Measurements from ENCODE around the gene PLXND1. TPM values are rescaled to one million over a fixed set of nuclear protein-coding genes. Genes with fewer than 3 reads are reported as not detected.

PLXND1 gene
- total and polyA plus RNA-seq, 12 donors: 41.2 to 370 (median 138) TPM

DNA sequence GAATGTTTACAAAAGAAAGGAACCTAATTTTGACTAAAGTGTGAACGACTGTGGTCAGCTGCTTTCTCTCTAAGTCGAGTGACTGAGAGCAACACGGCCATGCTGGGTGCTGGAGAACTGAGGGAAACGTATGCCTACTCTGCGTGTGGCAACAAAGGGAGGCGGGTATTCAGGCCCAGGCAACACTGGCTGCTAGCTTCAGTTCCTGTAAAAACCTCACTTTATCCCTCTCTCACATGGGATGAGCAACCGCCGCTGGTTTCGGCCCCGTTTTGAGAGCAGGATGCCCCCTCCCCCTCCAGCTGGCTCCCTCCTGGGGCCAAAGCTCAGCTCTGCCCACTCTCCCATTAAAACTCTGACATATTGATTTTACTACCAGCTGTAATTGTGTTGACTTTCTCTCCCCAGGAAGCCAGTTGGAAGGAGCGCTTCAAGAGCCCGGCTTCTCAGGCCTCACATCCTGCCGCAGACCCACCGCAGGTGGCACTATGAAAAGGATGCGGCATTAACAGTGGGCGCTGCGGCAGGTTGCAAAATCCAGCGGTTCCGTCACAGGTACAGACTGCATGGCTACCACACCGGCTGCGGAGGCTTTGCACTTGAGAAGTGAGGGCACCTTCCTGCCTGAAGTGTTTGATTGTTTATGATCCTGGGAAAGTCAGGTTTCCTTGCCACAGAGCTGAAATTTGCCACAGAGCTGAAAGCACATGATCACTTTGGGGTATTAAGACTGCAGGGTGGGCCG lies 12.7 kb downstream of the PLXND1 start:
- 60 to 80% (median 64%) methylated on average over 22 of the region's 22 CpGs for WGBS, 4 donors
- H3K4me1 ChIP-seq (replicated peaks in 1 of 2): peaks cover 55 to 93% of the 10 kb centered on the region in 2 donors
- no peaks in the 10 kb centered on the region for H3K36me3 ChIP-seq (replicated peaks in 1 of 2)
- TF ChIP-seq, protein P1, sequence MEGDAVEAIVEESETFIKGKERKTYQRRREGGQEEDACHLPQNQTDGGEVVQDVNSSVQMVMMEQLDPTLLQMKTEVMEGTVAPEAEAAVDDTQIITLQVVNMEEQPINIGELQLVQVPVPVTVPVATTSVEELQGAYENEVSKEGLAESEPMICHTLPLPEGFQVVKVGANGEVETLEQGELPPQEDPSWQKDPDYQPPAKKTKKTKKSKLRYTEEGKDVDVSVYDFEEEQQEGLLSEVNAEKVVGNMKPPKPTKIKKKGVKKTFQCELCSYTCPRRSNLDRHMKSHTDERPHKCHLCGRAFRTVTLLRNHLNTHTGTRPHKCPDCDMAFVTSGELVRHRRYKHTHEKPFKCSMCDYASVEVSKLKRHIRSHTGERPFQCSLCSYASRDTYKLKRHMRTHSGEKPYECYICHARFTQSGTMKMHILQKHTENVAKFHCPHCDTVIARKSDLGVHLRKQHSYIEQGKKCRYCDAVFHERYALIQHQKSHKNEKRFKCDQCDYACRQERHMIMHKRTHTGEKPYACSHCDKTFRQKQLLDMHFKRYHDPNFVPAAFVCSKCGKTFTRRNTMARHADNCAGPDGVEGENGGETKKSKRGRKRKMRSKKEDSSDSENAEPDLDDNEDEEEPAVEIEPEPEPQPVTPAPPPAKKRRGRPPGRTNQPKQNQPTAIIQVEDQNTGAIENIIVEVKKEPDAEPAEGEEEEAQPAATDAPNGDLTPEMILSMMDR (IDR thresholded peaks at IDR 0.05): no peak
- TF ChIP-seq POLR2A (IDR thresholded peaks at IDR 0.05): no peak
- H3K27me3 ChIP-seq: no peaks in the 10 kb centered on the region
- intact Hi-C loops (cut with DNase I): no loop called here
- H3K4me3 ChIP-seq: peak overlapping the region in 1 of 4 donors; percentile 30
- peak in 1 of 7 donors; percentile 49 for DNase-seq
- no peaks in the 10 kb centered on the region for H3K9me3 ChIP-seq (replicated peaks in 1 of 3)
- peak overlapping the region in 4 of 5 donors; percentile 75 to 95 (median 86) for H3K27ac ChIP-seq

DNA sequence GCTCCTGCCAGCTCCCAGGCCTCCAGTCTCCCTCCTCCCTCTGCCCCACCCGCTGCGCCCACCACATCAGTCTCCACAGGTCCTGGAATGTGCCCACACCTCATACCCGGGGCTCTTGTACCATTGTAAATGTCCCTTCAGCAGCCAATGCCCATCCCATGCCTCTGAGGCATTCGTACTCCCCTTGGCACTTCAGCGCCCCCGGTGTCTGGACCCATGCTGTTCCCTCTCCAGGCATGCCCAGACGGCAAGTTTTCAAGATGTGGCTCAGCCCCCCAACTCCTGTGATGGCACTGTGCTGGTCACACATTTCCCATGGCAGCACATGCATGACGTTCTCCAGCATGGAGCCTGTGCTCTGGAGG lies 13.3 kb downstream of the PLXND1 start:
- intact Hi-C loops (cut with DNase I): no loop called here

DNA sequence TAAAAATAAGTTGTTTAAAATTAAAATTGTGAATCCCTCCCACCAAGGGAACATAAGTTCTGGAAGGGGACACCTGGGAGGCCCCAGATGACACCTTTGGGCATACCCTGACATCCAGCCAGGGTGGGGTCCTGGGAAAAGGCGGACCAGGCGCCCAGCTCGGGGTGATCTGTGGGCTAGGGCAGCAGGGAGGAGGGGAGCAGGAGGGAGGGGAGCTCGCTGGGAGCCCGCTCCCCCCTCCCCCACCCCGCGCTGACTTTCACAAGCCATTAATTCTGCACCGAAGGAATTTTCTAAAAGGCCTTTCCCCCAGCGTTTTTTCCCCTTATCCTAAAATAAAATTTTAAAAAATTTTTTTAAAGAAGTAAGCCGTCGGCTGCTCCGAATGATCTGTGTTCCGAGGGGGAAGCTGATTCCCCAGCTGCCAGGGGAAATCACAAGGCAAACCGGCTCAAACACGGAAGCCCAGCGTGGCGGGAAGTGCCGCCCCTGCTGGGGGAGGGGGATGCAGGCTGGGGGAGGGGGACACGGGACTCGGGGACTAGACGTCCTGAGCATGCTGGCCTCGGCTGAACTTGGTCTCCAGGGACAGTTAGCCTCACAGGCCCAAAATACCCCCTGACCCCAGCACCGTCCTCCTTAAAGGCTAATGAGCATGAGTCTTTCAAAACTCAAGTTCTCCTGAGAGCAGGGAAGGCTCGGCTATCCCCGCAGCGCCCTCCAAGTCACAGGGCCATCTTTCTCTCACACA lies 13.9 kb downstream of the PLXND1 start:
- intact Hi-C loops (cut with DNase I): no loop called here
- TF ChIP-seq, protein P1 (IDR thresholded peaks at IDR 0.05): no peak
- TF ChIP-seq POLR2A (IDR thresholded peaks at IDR 0.05): no peak
- Histone ChIP-seq H3K27ac (peak overlapping the region; percentile 56 to 95 (median 85)), H3K4me1 (replicated peaks in 1 of 2) (peaks cover 49 to 81% of the 10 kb centered on the region in 2 donors), H3K27me3 (no peaks in the 10 kb centered on the region), H3K36me3 (replicated peaks in 1 of 2) (no peaks in the 10 kb centered on the region), H3K9me3 (replicated peaks in 1 of 3) (no peaks in the 10 kb centered on the region), H3K4me3 (peak overlapping the region in 1 of 4 donors; percentile 30)
- DNase-seq: peak; percentile 67 to 88 (median 76)
- WGBS, 4 donors: 48 to 67% (median 54%) methylated on average over 24 to 26 of the region's 26 CpGs

More for the DNA sequence above, 13.3 kb downstream of the PLXND1 start:
- DNase-seq: no peak
- Histone ChIP-seq H3K9me3 (replicated peaks in 1 of 3) (no peaks in the 10 kb centered on the region), H3K27me3 (no peaks in the 10 kb centered on the region), H3K4me1 (replicated peaks in 1 of 2) (peaks cover 50 to 87% of the 10 kb centered on the region in 2 donors), H3K36me3 (replicated peaks in 1 of 2) (no peaks in the 10 kb centered on the region), H3K4me3 (peak overlapping the region in 1 of 4 donors; percentile 30), H3K27ac (peak overlapping the region; percentile 56 to 95 (median 85))
- 63 to 70% (median 67%) methylated on average over 7 to 8 of the region's 8 CpGs for WGBS, 4 donors
- TF ChIP-seq, protein P1 (IDR thresholded peaks at IDR 0.05): no peak
- no peak for TF ChIP-seq POLR2A (IDR thresholded peaks at IDR 0.05)

DNA sequence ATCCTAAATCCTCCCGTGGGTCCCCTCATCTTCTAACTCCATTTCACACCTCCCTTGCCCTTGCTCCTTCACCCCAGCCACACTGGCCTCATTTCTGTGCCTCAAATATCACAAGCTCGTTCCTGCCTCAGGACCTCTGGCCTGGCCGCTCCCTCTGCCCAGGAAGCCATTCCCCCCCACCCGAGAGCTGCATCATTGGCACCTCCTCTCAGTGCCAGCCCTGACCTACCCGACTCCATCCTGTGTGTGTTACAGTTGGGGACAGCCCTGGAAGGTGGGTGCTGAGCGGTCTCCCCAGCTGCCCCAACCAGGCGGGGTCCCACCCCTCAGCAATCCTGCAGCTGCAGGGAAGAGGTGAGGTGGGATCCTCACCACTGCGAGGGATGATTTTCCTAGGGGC lies 14.5 kb downstream of the PLXND1 start:
- H3K4me3 ChIP-seq: no peak overlapping the region
- DNase-seq: no peak
- H3K27me3 ChIP-seq: no peaks in the 10 kb centered on the region
- peaks cover 45 to 74% of the 10 kb centered on the region in 2 donors for H3K4me1 ChIP-seq (replicated peaks in 1 of 2)
- H3K9me3 ChIP-seq (replicated peaks in 1 of 3): no peaks in the 10 kb centered on the region
- peak overlapping the region in 4 of 5 donors; percentile 52 to 95 (median 82) for H3K27ac ChIP-seq
- intact Hi-C loops (cut with DNase I): no loop called here
- no peaks in the 10 kb centered on the region for H3K36me3 ChIP-seq (replicated peaks in 1 of 2)
- 63 to 79% (median 66%) methylated on average over 8 of the region's 8 CpGs for WGBS, 4 donors
- no peak for TF ChIP-seq POLR2A (IDR thresholded peaks at IDR 0.05)
- TF ChIP-seq, protein P1 (IDR thresholded peaks at IDR 0.05): no peak

Data from adrenal gland (tissue), 12 donors.